ENCODE measurements around the gene SOS1. TPM values are rescaled to one million over a fixed set of nuclear protein-coding genes. Genes with fewer than 3 reads are reported as not detected.

The SOS1 gene
- total and polyA plus RNA-seq, 2 donors (not counting 3 experiments of a cell fraction or from before 2014, with no cell fraction given), result 22.2 to 32.5 TPM

DNA sequence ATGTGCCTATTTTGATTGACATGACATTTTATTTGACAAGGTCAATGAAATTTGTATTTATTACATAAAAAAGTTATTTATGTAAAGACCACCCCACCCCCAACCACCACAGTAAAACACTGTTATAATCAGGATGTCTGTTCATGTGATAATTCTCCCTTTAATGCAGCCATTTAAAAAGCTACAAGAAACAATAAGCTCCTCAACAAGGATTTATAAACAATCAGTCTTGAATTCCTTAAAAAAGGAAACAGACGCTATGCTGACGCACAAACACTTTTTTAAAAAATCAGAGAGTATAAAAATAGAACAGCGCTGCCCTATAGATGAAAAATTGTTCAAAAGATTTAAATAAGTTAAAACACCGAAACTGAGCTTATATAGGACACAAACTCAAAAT is 102.2 kb downstream of the SOS1 start:
- BruUV-seq (replicated peaks), result no TSS peak
- no peaks in the 10 kb centered on the region for H3K9me3 ChIP-seq (replicated peaks; ENCODE audit: control insufficient read depth, insufficient read depth, low read length)
- no peak for DNase-seq (ENCODE audit: low read depth, low spot score)
- CTCF ChIA-PET, result interaction anchor here (0.9 to 1.1 kb wide), 2 partner anchors 59 to 71 kb away, joined by 3 to 4 read pairs; no protein-coding TSS in a partner anchor
- dilution Hi-C loops (cut with MboI; ENCODE audit: extremely low pct_ligation_motif_present, low sequenced_read_pairs) (no loop called here), intact Hi-C loops (cut with micrococcal nuclease) (no loop called here)
- no peaks in the 10 kb centered on the region for H3K79me2 ChIP-seq (ENCODE audit: control insufficient read depth, insufficient read depth, low read length)
- H3K4me2 ChIP-seq (ENCODE audit: insufficient read depth, low read length), result no peak overlapping the region
- H3K4me1 ChIP-seq (ENCODE audit: control insufficient read depth, extremely low read depth, insufficient read depth, low read length), result peaks cover 2% of the 10 kb centered on the region
- no peaks in the 10 kb centered on the region for H3K27me3 ChIP-seq (ENCODE audit: control insufficient read depth in 2 of 2, insufficient read depth in 2 of 2, low read length in 2 of 2)
- POLR2A ChIA-PET, result no interaction called here
- no peak for FAIRE-seq
- no peak for TF ChIP-seq GATA2 (IDR thresholded peaks at IDR 0.05; ENCODE audit: insufficient read depth, insufficient read length, low read depth, low read length)
- TF ChIP-seq, protein P1, sequence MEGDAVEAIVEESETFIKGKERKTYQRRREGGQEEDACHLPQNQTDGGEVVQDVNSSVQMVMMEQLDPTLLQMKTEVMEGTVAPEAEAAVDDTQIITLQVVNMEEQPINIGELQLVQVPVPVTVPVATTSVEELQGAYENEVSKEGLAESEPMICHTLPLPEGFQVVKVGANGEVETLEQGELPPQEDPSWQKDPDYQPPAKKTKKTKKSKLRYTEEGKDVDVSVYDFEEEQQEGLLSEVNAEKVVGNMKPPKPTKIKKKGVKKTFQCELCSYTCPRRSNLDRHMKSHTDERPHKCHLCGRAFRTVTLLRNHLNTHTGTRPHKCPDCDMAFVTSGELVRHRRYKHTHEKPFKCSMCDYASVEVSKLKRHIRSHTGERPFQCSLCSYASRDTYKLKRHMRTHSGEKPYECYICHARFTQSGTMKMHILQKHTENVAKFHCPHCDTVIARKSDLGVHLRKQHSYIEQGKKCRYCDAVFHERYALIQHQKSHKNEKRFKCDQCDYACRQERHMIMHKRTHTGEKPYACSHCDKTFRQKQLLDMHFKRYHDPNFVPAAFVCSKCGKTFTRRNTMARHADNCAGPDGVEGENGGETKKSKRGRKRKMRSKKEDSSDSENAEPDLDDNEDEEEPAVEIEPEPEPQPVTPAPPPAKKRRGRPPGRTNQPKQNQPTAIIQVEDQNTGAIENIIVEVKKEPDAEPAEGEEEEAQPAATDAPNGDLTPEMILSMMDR (IDR thresholded peaks at IDR 0.05; ENCODE audit: extremely low read depth in 1 of 2, insufficient read depth in 1 of 2, low read depth in 1 of 2, low read length in 2 of 2), result no peak
- TF ChIP-seq POLR2AphosphoS5 (IDR thresholded peaks at IDR 0.05; ENCODE audit: insufficient read depth, low read depth, low read length), result no peak
- TF ChIP-seq MYC (IDR thresholded peaks at IDR 0.05; ENCODE audit: low read depth, low read length), result no peak
- TF ChIP-seq POLR2A (IDR thresholded peaks at IDR 0.05; ENCODE audit: low read depth, low read length), result no peak
- TF ChIP-seq, protein P2, sequence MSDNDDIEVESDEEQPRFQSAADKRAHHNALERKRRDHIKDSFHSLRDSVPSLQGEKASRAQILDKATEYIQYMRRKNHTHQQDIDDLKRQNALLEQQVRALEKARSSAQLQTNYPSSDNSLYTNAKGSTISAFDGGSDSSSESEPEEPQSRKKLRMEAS (IDR thresholded peaks at IDR 0.05; ENCODE audit: insufficient read depth, insufficient read length), result no peak
- no peak for TF ChIP-seq FOS (IDR thresholded peaks at IDR 0.05; ENCODE audit: borderline replicate concordance, insufficient read depth, low read length)
- no peak for TF ChIP-seq JUN (IDR thresholded peaks at IDR 0.05; ENCODE audit: borderline replicate concordance, insufficient read depth, insufficient read length, low read depth)
- TF ChIP-seq EZH2 (IDR thresholded peaks at IDR 0.05; ENCODE audit: borderline replicate concordance, low read depth, low read length, severe bottlenecking), result no peak
- no peak overlapping the region for H3K9ac ChIP-seq (replicated peaks; ENCODE audit: extremely low read depth, insufficient read depth, low read length)
- no peak overlapping the region for H2AFZ ChIP-seq (ENCODE audit: low read depth, low read length)
- no peak overlapping the region for H3K4me3 ChIP-seq (replicated peaks in 1 of 3; ENCODE audit: insufficient read depth in 1 of 3, low read depth in 1 of 3, low read length in 3 of 3)
- H4K20me1 ChIP-seq (replicated peaks; ENCODE audit: control insufficient read depth, extremely low read depth, insufficient read depth, low read length), result no peaks in the 10 kb centered on the region
- H3K9me1 ChIP-seq (replicated peaks; ENCODE audit: control insufficient read depth, extremely low read depth, insufficient read depth, low read length), result no peaks in the 10 kb centered on the region
- H3K36me3 ChIP-seq (ENCODE audit: control insufficient read depth in 2 of 2, extremely low read depth in 1 of 2, insufficient read depth in 2 of 2, low read length in 2 of 2), result peaks cover 2 to 7% of the 10 kb centered on the region in 2 experiments
- no peak overlapping the region for H3K27ac ChIP-seq (ENCODE audit: insufficient read depth, low read depth, low read length)
